Activated T-cell treated with anti-CD3 and anti-CD28 coated beads for 48 hours (primary cell): ENCODE results near the gene ATAD3C.
A peak's percentile ranks its signal among the peaks of the same experiment; 100 is the strongest.

Experiments used
- DNase-seq: peaks from one replicate; pipeline ENCODE4 v3.0.0-alpha.2; 2020; ENCODE audit warnings: low read depth

ATAD3C gene

GRCh38 chr1:1430992-1431844 lies 18.3 kb upstream of the ATAD3C start:
- DNase-seq = no peak

GRCh38 chr1:1431845-1432273 lies 17.6 kb upstream of the ATAD3C start:
- DNase-seq = no peak

GRCh38 chr1:1432274-1432950 lies 17.1 kb upstream of the ATAD3C start:
- no peak for DNase-seq

- no peak for DNase-seq
Measured at GRCh38 chr1:1432951-1433803, 16.3 kb upstream of the ATAD3C start.

GRCh38 chr1:1433804-1434130 lies 15.7 kb upstream of the ATAD3C start:
- peak; percentile 64 for DNase-seq

- no peak for DNase-seq
Measured at GRCh38 chr1:1434131-1434823, 15.2 kb upstream of the ATAD3C start.

- DNase-seq = no peak
Measured at GRCh38 chr1:1434824-1435105, 14.7 kb upstream of the ATAD3C start.

GRCh38 chr1:1435106-1435903 lies 14.2 kb upstream of the ATAD3C start, which contains the start of gene VWA1:
TSS of gene VWA1 (plus strand) at chr1:1435690. CDS start at chr1:1435749, 59 bp downstream.
- DNase-seq = peak; percentile 76

GRCh38 chr1:1435911-1436629 lies 13.4 kb upstream of the ATAD3C start:
- DNase-seq = no peak

GRCh38 chr1:1436630-1437032 lies 12.9 kb upstream of the ATAD3C start:
- DNase-seq = no peak

- no peak for DNase-seq
Measured at GRCh38 chr1:1437033-1437903, 12.2 kb upstream of the ATAD3C start.

GRCh38 chr1:1437904-1438376 lies 11.5 kb upstream of the ATAD3C start:
- no peak for DNase-seq

GRCh38 chr1:1438531-1439381 lies 10.7 kb upstream of the ATAD3C start:
- DNase-seq = no peak

GRCh38 chr1:1439546-1440261 lies 9.8 kb upstream of the ATAD3C start:
- DNase-seq = no peak

- DNase-seq = no peak
Measured at GRCh38 chr1:1440262-1441001, 9.1 kb upstream of the ATAD3C start.

GRCh38 chr1:1441002-1441888 lies 8.2 kb upstream of the ATAD3C start:
- peak; percentile 58 for DNase-seq
